HG03060 (cell line): ENCODE measurements around the gene MYL4.
"Not testable (repeated sequence)": the region's sequence is repeated elsewhere in the genome, so short reads cannot be mapped to it uniquely, and the experiment has no call there.

Experiments
- ATAC-seq: cut with Tn5 transposase; IDR thresholded peaks from one replicate; pipeline ENCODE4 v1.9.1; 2021; ENCODE audit warnings: low read depth, moderate number of reproducible peaks; ENCODE audit not compliant: unreplicated experiment

MYL4 gene

DNA sequence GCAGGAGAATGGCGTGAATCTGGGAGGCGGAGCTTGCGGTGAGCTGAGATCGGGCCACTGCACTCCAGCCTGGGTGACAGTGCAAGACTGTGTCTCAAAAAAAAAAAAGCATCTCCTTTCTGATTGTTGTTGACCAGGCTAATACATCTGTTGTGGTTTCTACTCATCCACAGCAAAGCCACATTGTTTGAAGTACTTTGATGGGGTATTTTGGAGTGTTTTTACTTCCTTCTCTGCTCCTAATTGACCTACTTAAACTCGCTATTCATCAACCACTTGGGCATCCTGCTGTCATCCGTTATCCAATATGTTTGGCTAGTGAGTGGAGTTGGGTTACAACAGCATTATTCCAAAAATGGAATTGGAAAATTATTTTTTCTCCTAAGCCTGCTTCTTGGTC, 16.6 kb upstream of the MYL4 start:
- no peak for ATAC-seq

DNA sequence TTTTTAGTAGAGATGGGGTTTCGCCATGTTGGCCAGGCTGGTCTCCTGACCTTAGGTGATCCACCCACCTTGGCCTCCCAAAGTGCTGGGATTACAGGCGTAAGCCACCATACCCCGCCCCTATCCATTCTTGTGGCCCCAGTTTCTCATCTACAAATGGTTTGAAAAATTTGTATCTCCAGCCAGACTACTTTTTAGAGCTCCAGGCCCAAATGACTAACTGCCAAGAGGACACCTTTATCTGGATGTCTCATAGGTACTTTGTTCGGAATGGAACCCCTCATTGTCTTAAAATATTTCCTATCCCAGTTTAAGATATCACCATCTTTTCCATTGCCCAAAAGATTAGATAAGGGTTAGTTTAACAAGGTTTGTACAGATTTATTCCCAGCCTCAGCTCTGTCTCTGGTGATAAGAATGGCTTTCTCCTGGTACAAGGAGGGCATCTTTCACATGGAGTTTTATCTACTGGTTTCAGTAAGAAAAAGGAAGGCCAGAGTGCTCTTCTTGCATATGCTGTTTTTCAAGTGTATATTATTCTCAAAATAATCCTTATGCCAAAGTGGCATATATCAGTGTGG, 15.1 kb upstream of the MYL4 start:
- no peak for ATAC-seq

DNA sequence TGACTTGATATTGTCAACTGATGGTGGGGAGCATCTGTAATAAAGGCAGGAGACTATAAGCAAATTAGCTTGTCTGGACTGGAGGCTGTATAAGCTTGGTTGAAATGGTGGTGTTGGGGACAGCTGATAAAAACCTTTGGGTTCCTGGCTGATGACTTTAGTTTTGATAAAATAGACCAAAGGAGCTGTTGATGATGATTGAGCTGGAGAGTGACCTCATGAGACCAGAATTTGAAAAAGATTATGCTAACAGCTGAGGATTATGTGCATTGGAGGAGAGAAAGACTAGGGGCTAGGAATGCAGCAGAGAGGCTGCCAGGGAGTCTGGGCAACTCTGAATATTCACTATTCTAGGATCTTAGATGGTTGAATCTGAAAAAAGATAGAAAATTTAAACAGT, 11.3 kb upstream of the MYL4 start:
- no peak for ATAC-seq

DNA sequence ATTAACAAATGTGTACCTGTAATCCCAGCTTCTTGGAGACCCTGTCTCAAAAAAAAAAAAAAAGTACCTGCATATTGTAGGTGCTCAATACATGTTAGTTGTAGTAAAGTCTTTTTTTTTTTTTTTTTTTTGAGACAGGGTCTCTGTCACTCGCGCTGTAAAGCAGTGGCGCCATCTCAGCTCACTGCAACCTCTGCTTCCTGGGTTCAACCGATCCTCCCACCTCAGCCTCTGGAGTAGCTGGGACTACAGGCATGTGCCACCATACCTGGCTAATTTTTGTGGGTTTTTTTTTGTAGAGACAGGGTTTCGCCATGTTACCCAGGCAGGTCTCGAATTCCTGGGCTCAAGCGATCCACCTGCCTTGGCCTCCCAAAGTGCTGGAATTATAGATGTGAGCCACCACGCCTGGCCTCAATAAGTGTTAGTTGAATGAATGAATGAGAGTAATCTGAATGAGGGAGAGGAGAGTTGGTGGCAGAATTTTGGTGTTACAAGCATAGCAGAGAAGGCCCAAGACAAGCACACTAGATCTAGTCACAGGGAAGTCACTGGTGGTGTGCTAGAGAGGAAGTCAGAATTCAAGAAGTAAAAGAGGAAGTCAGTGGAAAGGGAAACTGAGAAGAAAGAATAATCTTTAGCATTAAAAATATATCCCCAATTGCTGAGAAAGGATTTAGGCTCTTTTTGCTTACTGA, 9.4 kb upstream of the MYL4 start:
- no peak for ATAC-seq

DNA sequence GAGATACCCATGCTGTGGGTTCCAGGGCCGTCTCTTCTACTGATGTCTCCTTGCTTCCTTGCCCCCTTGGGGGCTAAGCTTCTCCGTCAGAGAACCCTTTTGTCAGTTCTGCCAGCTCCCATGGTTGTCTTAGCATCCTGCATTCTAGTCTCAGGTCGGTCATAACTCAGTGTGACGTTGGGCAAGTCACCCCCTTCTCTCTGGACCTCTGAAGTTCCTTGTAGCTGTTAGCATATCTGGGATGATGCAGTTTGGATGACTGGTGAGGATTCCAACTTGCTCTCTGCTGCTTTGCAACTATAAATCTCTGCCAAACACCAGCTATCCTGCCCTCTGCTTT, 8.9 kb upstream of the MYL4 start:
- ATAC-seq: no peak

DNA sequence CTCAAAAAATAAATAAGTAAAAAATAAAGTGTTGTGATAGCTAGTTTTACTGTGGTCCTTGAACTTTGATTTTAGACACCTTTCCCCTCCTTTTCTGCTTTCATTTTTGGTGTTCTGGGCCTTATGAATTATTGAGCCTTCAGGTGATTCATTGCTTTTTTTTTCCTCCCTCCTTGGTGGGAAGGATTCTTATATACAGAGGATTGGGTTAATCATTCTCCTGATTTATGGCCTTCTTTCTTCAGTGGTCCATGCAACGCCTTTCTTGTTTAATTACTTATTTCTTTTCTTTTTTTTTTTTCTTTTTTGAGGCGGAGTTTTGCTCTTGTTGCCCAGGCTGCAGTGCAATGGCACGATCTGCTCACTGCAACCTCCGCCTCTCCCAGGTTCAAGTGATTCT, 8.0 kb upstream of the MYL4 start:
- ATAC-seq: no peak

DNA sequence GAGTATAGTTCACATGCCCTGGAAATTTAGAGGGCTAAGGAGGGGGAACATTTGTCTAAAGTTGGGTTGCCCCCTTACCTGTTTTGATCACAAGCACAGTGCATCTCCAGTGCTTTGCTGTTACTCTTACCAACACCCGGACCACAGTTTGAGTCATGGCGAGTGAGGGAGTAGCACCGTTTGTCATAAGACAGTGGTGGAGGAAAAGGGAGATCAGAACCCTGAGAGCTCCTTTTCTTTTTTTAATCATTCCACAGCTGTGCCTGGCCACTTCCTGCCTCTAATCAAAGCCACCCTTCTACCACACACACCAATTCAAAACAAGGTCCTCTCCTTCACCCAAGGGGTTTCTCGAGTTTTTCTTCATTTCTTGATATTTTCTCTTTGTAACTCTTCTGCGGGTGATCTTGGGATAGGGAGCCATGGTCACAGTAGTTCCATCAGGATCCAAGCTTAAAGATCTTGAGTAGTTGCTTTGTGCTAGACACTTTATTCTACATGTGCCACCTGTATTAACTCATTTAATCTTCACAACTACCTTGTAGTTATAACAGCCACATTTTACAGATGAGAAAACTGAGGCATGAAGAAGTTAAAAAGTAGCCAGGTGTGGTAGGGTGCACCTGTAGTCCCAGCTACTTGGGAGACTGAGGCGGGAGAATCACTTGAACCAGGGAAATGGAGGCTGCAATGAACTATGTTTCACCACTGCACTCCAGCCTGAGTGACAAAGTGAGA, 5.0 kb upstream of the MYL4 start:
- ATAC-seq: no peak

DNA sequence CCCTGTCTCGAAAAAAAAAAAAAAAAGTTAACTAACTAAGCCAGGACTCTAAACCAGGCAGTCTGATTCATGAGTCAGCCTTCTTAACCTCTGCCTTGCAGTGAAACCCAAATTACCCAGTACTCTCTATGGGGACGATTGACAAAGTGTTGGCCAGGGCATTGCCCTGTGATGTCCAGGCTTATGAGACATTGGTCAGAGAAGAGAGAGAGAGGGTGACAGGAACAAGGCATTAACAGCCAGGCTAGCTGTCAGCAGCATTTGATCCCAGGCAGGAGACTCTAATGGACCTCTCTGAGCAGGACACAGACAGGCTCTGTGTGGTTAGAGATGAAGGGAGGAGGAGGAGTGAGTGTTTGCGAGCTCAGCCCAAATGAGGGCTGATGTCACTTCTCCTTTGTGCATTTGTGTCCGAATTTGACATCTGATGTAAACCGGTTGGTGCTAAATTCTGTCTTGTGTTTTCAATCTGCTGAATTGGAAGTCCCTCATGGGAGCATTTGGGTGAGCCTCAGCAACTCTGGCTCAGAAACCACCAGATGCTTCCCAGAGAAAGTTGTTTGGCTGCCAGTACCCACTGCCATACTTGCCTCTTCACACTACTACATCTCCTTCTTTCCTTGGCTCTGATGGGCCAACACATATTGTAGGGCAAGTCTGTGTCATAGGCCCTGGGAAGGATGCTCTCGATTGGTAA, 4.3 kb upstream of the MYL4 start:
- ATAC-seq: peak; percentile 35

DNA sequence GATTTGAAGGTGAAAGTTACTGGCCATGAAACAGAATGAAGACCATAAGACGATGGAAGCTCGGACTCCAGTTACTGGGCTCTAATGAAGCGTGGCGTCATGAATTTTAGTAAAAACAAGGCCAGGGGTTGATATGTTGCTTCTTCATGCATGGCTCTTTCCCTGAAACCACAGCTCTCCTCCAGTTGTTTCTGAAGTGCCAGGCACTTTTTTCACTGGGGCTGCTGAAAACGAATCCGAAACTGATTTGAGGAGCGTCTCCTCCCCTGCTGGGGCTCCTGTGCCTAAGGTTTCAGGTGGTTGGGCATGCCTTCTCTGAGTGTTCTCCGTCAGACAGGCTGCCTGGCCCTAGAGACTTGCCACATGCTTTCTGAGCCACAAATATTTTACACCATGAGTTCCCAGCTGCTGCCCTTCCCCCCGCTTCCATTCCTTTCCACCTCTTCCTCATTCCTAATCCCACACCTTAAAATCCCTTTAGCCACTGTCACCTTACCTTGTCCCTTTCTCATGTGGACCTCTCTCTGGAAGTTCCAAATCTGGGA, 3.7 kb upstream of the MYL4 start:
- peak; percentile 36 for ATAC-seq

DNA sequence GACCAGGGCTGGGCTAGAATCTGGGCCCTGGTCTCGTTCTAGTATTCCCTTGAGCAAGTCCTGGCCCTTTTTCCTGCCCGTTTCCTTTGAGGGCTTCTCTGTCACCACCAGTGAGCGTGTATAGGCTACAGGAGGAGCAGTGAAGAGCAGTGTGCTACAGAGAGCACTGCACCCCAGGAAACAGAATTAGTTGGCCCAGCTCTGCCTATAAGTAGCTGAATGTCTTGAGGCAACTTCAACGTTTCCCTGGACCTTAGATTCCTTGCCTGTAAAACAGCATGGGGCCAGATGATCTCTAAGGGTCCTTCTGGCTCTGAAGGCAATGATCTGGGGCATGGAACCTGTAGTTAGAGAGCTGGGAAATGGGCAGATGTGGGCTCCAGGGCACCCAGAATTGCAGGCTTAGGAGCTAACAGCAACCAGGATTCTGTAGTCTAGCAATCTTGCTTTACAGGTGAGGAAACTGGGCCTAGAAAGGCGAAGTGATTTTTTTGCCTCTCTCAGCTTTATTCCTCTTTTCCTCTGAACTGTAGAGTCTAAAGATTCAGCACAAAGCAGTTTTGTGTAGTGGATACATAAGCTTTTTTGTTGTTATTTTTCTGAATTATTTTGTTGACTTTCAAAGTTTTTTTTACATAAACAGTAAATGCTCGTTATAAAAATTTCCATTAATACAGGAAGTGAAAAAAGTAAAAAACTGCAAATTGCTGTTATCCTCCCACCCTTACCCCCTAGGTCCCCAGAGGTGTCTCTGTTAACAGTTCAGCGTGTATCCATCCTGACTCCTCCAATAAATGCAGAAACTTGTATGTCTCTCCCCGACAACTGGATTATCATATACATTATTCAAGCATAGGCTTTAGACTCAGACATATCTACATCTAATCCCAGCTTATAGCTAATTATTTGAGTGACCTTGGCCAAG, 1.7 kb upstream of the MYL4 start:
- ATAC-seq: no peak

DNA sequence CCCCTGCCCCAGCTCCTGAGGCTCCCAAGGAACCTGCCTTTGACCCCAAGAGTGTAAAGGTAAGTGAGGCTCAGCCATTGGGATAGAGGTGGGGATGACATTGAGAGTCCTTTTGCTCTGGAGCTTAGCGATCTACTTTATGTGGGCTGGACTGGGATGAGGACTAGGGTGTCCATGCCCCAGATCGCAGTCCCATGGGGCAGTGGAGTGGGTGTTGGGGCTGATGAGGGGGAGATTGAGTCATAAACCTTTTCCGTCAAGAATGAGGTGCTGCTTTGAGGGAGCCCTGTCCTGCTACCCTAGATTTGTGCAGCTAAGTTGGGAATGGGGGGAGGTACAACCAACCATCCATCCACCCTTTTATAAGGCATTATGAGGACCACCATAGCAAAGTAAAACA, 351 bp downstream of the MYL4 start:
- no peak for ATAC-seq

DNA sequence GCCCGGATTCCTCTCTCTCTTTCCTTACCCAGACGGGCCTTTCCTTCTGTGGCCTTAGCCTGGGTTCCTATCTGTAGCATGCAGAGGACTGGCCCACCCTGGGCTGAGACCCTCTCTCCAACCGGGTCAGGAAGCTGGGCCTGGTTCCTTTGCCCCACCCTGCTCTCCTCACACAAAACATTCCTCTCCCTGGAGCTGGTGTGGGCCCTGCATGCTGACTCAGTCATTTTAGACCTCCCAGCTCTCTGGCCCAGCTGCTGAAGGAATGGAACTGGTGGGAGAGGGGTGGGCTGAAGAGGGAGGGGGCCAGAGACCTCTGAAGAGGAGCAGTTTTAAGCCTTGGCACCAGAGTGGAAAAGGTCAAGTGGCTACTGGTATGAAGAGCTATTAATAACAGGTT, 957 bp downstream of the MYL4 start:
- no peak for ATAC-seq

DNA sequence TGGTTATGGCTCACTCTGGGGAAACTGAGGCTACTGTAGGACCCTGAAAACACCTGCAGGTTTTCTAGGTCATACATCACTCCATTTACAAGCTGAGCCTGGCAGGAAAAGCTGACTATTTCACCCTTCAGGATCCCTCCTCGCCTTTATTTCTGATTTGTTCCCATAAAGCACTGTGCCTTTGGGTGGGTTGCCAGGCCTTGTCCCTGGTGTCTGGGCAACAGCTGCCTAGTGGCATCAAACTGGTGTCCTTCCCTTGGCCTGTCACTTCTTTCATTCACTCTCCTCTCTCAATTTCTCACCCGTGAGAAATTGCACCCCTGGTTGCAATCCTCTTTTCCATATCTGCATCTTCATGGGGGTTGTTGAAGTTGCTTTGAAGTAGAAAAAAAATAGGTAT, 1.6 kb downstream of the MYL4 start:
- ATAC-seq: no peak

DNA sequence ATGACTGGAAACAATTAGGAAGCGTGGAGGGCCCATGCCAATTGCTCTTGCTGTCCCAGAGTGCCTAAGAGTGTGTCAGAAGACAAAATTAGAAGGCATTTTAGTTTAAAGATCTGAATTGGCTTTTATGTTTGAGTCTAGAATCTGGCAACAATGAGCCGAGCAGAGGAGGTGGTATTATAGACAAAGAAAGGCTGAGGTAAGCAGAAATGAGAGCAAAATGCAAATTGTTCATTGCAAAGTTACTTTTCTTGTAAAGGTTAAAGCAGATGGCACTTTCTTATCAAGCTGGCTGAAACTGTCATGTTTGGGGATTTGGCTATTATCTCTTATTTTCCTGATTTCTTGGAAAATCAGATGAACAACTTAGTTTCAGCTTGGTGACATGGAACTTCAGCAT, 3.3 kb downstream of the MYL4 start:
- ATAC-seq: no peak

DNA sequence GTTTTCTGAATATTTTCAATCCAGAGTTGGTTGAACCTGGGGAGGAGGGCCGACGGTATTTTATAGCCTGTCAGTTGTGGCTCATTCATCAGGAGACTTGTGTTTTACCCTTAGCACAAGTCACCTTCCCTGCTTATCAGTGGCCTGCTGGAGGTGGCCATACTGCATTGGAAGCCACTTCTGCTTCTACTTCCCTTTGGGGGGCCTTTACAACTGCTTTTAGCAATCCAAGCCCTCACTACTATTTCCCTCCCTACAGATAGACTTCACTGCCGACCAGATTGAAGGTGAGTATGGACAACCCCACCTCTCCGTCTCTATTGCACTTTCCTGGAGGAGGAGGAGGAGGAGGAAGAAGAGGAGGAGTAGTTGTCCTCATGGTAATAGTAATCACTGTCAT, 4.4 kb downstream of the MYL4 start:
- no peak for ATAC-seq

DNA sequence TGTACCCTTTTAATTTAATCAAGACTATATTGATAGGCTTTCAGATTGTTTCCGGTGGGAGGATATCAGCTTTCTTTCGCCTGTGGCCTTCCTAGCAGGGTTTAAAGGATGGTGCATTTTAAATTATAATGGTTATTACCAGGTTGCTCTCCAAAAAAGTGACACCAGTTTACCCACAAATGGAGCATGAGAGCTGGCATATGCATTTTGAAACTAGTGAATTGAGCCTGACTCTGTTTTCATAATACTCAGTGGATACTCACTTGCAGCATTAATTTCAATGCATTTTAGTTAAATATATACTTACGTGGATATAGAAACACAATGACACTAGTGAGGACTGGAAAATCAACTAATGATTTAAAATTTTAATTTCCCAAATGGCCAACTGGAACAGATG, 5.8 kb downstream of the MYL4 start:
- ATAC-seq: no peak

DNA sequence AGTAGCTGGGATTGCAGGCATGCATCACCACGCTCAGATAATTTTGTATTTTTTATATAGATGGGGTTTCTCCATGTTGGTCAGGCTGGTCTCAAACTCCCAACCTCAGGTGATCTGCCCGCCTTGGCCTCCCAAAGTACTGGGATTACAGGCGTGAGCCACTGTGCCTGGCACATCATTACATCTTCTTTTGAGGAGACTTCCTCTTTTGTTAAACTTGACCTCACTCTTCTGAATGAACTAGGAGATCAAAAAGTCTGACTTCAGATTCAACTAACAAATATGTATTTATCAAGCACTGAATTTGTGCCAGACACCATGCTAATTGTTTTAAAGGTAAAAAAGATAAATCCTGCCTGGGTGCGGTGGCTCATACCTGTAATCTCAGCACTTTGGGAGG, 7.7 kb downstream of the MYL4 start:
- ATAC-seq: not testable (repeated sequence)

DNA sequence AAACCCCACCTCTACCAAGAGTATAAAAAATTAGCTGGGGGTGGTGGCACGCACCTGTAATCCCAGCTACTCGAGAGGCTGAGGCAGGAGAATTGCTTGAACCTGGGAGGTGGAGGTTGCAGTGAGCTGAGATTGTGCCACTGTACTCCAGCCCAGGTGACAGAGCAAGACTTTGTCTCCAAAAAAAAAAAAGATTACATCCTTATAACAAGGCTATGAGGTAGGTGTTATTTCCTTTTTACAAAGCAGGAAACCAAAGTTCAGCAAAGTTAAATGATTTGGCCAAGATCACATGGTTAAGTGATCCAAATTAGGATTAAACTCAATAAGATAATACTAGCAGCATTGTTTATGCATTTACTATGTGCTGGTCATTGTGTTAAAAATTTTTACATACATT, 8.1 kb downstream of the MYL4 start:
- ATAC-seq: not testable (repeated sequence)

DNA sequence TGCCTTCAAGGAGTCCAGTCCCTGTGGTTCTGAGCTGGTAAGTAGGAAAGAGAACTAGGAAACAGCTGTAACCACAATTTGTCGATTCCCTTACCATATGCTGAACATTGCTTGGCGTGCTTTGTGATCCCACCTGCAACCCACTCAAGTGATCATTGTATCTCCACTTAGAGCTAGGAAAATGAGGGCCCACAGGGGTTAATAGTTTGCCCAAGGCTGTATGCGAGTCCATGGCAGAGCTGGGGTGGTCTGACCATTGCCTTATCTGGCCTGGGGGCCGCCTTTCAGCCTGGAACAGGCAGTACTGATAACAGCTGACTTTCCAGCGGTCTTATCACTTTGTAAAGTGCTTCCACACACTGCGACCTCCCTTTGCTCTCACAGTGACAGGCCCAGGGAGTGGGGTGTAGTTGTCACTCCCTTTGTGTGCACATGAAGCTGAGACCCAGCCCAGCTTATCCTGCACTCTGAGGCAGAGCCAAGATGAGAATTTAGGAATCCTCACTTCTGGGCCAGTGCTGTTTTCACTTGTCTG, 9.8 kb downstream of the MYL4 start:
- no peak for ATAC-seq
